HG02981 (cell line): ENCODE measurements around the gene SV2C.
A peak's percentile ranks its signal among the peaks of the same experiment; 100 is the strongest.
"Not testable (repeated sequence)": the region's sequence is repeated elsewhere in the genome, so short reads cannot be mapped to it uniquely, and the experiment has no call there.

Experiments used
- ATAC-seq: cut with Tn5 transposase; IDR thresholded peaks from one replicate; pipeline ENCODE4 v1.9.1; 2021; ENCODE audit warnings: mild to moderate bottlenecking, moderate library complexity; ENCODE audit not compliant: unreplicated experiment

The SV2C gene

GRCh38 chr5:76242155-76242554 is 159.0 kb downstream of the SV2C start:
- ATAC-seq: not testable (repeated sequence)

- ATAC-seq: no peak
Observed at GRCh38 chr5:76245590-76245989, 162.4 kb downstream of the SV2C start.

GRCh38 chr5:76249621-76250020 is 166.4 kb downstream of the SV2C start:
- ATAC-seq: no peak

- no peak for ATAC-seq
Observed at GRCh38 chr5:76250463-76250862, 167.3 kb downstream of the SV2C start.

- no peak for ATAC-seq
Observed at GRCh38 chr5:76251656-76252055, 168.5 kb downstream of the SV2C start.

- no peak for ATAC-seq
Observed at GRCh38 chr5:76252437-76252836, 169.3 kb downstream of the SV2C start.

- peak; percentile 88 for ATAC-seq
Observed at GRCh38 chr5:76256116-76256889, 173.1 kb downstream of the SV2C start.

GRCh38 chr5:76257225-76257833 is 174.1 kb downstream of the SV2C start:
- no peak for ATAC-seq

GRCh38 chr5:76257897-76258296 is 174.7 kb downstream of the SV2C start:
- ATAC-seq: no peak

GRCh38 chr5:76264681-76265080 is 181.5 kb downstream of the SV2C start:
- ATAC-seq: no peak

- no peak for ATAC-seq
Observed at GRCh38 chr5:76269259-76269931, 186.2 kb downstream of the SV2C start.

- peak; percentile 54 for ATAC-seq
Observed at GRCh38 chr5:76269932-76270610, 186.9 kb downstream of the SV2C start.

- ATAC-seq: no peak
Observed at GRCh38 chr5:76271836-76272235, 188.7 kb downstream of the SV2C start.

- no peak for ATAC-seq
Observed at GRCh38 chr5:76273206-76273885, 190.2 kb downstream of the SV2C start.

- ATAC-seq: no peak
Observed at GRCh38 chr5:76274571-76274970, 191.4 kb downstream of the SV2C start.

- ATAC-seq: no peak
Observed at GRCh38 chr5:76277736-76278135, 194.6 kb downstream of the SV2C start.

GRCh38 chr5:76278261-76278789 is 195.1 kb downstream of the SV2C start:
- no peak for ATAC-seq

- ATAC-seq: no peak
Observed at GRCh38 chr5:76280494-76280893, 197.3 kb downstream of the SV2C start.

- ATAC-seq: no peak
Observed at GRCh38 chr5:76283670-76284069, 200.5 kb downstream of the SV2C start.

- no peak for ATAC-seq
Observed at GRCh38 chr5:76289692-76290091, 206.5 kb downstream of the SV2C start.

GRCh38 chr5:76290321-76290757 is 207.2 kb downstream of the SV2C start:
- ATAC-seq: no peak
